DMS153 treated with DMSO at 0.1 percent for 48 hours (cell line): ENCODE results near the gene GSTK1.

Experiments used
- DNase-seq: peaks from one replicate; lab custom pipeline; 2025; ENCODE audit not compliant: unreplicated experiment; lab: John Stamatoyannopoulos, UW

Gene GSTK1

DNA sequence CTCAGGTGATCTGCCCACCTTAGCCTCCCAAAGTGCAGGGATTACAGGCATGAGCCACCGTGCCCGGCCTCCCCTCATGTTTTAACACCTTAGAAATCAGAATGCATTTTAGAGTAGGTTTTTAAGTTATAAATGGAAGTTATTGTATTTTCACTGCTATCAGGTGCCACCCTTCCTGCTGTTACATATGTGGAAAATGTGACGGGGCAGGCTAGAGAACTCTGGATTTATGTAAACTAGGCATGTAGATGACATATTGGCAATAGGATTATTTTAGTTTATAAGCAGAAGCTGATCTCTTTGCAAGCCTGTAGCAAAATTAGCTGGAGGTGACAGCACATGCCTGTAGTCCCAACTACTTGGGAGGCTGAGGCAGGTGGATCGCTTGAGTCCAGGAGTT is 27.1 kb downstream of the GSTK1 start:
- DNase-seq, result no peak

DNA sequence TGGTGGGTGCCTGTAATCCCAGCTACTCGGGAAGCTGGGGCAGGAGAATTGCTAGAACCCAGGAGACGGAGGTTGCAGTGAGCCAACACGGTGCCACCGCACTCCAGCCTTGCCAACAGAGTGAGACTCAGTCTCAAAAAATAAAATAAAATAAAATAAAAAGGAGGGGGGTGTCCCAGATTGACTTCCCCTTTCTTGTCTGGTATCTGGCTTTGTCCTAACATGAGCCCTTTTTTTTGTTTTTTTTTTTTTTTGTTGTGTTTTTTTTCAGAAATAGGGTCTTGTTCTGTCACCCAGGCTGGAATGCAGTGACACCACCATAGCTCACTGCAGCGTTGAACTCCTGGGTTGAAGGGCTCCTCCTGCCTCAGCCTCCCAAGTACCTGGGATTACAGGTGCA is 29.6 kb downstream of the GSTK1 start:
- DNase-seq, result no peak

DNA sequence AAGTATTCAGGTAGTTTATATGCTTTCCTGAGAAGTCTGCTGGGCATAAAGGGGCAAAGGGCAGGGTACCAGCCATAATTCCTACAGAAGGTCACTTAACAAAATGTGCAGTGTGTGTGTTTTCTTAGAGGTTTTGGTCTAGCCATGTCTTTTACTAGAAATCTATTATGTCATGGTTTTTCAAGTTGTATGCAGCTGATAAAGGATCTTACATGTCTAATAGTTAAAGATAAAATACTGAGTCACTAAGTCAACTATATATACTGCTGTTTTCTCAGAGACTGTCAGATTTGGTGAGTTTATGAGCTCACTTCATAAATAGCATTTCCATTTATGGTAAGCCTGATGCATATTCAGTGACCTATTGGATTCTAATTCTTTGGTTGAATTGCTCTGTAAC is 32.6 kb downstream of the GSTK1 start:
- no peak for DNase-seq

DNA sequence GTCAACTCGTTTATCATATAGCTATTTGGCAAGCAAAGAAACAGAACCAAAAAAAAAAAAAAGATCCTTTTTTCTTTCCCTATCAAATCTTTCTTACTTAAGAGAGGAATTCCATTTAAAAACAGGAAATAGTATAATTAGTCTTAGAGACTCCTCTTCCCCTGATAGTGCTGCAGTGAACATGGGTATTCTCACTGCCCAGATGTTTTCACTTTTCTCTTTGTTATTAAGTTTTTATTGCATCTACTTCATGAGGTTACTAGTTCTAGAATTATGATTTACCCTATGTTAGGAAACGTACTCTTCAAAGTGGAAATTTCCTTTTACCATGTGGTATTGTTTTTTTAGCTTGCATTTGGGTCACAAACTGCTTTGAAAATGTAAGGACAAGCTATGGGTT is 33.4 kb downstream of the GSTK1 start:
- DNase-seq, result no peak

DNA sequence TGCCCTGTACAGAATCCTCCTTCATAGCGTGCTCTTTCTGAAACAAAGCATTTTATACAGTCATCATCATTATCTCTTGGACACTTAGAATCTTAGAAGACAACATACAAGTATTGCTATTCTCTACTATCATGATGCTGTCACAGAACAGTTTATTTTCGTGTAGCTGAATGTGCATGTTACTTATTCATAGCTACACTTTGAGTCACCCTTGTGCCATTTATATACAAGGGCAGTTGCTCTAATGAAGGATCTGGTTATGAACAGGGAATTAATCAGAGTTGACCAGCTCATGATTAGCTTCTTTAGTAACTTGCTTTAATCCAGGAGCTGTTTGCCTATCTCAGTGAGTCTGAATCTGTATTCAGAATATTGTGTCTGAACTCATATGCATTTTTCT is 36.1 kb downstream of the GSTK1 start:
- DNase-seq, result no peak

DNA sequence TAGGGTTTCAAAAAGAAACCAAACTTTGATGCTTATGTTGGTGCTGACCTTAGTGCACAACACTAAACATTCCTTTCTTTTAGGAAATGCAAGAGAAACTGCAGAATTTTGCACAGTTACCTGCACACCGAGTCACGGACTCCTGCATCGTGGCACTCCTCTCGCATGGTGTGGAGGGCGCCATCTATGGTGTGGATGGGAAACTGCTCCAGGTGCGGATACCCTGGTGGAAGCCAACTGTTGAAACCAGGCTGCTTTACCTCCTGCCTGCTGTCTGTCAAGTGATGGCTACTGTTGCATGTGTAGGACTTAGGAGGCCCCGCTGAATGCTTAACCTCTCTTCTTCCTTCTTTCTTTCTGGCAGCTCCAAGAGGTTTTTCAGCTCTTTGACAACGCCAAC is 36.6 kb downstream of the GSTK1 start:
- no peak for DNase-seq

DNA sequence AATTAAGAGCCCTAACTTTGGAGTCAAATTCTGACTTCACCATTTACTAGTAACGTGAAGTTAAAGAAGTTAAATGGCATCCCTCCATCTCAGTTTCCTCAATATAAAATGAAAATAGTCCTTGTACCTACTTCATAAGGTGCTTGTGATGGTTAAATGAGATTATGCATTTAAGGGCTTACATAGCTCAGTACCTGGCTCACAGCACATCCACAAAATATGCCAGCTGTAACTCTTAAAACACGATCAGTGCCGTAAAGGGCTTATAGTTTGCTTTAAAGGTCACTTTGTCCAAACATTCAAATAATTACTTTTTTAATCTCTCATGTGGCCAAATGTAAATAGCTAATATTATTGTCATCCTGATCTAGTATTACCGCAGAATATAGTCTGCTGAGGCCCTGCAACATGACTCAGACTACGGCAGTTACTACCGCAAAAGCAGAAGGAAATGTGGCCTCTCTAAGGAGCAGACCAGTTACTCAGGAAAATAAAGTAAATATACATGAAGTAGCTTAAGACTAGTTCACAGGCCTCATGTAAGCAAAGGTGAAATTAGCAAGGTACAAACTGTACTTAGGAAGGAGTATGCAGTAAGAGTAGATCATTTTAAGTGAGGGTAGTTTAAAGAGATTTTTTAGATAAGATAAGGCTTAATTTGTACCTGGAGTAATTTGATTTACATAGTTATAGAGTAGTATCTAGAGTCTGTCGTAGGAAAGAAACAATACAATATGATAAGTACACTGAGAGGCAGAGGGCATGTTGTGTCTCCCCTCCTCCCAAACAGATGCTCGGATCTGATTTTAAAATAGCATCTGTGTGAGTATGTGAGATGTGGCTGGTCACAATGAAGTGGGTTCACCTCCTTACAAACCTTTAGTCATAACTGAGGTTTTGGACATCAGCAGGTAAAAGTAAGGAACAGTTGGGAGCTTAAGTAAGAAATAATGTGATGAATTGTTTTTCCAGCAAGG is 38.0 kb downstream of the GSTK1 start:
- no peak for DNase-seq

DNA sequence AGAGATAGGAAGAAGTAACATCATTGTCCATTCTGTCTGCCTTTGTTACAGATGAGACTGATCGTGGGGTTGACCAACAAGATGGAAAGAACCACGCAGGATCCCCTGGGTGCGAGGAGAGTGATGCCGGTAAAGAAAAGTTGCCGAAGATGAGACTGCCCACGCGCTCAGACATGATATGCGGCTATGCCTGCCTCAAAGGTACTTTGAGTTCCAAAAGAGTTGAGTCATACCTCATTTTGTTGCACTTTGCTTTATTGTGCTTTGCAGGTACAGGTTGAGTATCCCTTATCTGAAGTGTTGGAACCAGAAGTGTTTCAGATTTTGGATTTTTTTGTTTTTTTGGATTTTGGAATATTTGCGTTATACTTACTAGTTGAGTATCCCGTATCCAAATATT is 40.5 kb downstream of the GSTK1 start:
- DNase-seq, result no peak

DNA sequence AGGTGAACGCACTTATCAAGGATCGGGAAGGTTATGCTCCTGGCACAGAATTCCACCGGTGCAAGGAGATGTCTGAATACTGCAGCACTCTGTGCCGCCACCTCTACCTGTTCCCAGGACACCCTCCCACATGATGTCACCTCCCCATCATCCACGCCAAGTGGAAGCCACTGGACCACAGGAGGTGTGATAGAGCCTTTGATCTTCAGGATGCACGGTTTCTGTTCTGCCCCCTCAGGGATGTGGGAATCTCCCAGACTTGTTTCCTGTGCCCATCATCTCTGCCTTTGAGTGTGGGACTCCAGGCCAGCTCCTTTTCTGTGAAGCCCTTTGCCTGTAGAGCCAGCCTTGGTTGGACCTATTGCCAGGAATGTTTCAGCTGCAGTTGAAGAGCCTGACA is 41.7 kb downstream of the GSTK1 start:
- DNase-seq, result no peak

DNA sequence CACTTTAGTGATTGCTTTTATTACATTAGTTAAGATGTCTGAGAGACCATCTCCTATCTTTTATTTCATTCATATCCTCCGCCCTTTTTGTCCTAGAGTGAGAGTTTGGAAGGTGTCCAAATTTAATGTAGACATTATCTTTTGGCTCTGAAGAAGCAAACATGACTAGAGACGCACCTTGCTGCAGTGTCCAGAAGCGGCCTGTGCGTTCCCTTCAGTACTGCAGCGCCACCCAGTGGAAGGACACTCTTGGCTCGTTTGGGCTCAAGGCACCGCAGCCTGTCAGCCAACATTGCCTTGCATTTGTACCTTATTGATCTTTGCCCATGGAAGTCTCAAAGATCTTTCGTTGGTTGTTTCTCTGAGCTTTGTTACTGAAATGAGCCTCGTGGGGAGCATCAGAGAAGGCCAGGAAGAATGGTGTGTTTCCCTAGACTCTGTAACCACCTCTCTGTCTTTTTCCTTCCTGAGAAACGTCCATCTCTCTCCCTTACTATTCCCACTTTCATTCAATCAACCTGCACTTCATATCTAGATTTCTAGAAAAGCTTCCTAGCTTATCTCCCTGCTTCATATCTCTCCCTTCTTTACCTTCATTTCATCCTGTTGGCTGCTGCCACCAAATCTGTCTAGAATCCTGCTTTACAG is 42.3 kb downstream of the GSTK1 start:
- DNase-seq, result no peak

DNA sequence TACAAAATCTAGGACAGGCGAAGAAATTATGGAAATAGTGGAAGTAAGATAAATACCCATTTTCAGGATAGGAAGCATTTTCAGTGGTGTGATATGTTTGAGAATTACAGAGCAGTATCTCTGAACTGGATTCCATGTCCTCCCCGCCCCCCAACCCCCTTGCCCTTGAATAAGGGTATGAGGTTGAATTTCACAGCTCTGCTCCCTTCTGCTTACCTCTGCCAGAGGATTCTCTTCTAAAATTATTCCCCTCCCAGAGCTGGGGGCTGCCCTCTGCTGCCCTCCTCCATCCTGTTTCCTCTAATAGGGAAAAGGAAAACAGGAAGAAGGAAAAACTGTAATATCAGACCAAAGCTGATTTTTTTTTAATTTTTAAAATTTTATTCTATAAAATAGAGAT is 45.4 kb downstream of the GSTK1 start:
- DNase-seq, result no peak

DNA sequence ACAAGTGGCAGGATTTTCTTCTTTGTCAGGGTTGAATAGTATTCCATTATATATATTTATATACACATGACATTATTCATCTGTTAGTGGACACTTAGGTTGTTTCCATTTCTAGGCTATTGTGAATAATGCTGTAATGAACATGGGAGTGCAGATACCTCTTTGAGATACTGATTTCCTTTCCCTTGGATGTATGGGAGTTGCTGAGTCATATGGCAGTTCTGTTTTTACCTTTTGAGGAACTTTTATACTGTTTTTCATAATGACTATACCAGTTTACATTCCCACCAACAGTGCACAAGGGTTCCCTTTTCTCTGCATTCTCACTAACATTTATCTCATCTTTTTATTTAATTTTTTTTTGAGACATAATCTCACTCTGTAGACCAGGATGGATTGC is 50.9 kb downstream of the GSTK1 start:
- DNase-seq, result no peak

DNA sequence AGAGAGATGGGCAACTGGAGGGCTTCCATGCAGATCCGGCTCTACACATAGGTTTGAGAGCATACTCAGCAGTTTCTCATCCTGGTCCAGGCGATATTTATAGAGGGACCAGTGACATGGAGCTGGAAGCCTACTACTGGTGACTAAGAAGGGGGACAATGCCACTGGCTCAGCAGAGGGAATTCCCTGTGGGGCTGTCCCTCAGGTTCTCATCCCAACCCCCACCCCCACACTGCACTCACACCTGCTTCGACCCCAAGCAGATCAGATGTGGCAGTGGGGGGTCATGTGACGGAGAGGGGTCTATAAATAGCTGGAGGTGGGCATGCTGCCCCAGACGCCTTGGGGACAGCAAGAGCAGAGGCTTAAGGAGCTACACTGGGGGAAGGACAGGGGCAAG is 52.5 kb downstream of the GSTK1 start, which contains the start of gene CLCN1:
Gene CLCN1, plus strand, starts transcription at position 336 of the 400 bp plus-strand sequence. CDS start 102 bp downstream, outside the sequence.
- no peak for DNase-seq

DNA sequence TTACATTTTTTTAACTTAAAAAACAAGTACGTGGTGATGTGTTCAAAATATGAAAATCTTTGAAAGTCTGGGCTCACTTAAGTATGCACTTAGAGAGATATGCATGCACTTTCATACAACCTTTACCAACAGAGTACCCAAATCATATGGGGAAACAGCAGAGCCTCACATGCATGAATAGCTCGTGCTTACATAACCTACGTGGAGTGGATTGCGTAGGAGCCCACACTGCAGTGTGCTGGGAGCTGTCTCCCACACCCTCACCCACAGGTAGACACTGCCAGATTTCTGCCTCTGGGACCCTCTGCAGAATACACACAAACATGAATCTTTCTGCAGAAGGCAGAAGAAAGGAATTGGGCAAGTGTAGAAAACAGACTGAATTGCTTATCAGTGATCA is 53.3 kb downstream of the GSTK1 start:
- DNase-seq, result no peak

DNA sequence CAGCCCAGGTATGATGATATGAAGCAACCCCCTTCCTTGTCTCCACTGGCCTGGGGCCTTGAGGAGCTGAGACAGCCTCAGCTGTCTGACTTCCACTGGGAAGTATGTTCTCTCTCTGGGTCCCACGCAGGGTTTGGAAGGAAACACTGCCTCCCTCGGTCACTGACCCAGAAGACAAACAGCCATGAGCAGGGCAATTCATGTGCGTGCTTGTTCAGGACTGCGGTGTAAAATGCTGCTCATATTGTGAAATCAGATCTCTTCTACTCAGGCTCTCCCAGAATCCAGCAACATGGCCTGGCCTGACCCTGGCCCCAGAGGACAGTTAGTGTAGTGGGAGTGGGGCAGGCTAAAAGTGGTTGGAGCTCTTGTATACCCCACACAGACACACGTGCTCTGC is 55.4 kb downstream of the GSTK1 start:
- no peak for DNase-seq
